Suprapubic skin (tissue), 4 donors: ENCODE measurements around the gene ANAPC5. TPM values are rescaled to one million over a fixed set of nuclear protein-coding genes. Genes with fewer than 3 reads are reported as not detected.

Experiments used
- DNase-seq, 2 donors: peaks; one replicate each; pipeline ENCODE4 v3.0.0-alpha.2; 2019; ENCODE audit warnings: low spot score in 2 of 2
- H3K27ac ChIP-seq: fragments of 200-600 bp; sonication (generic); one replicate; pipeline ENCODE4 v1.5.1; 2019
- H3K27me3 ChIP-seq: fragments of 200-600 bp; sonication (generic); one replicate; pipeline ENCODE4 v1.5.1; 2019
- H3K36me3 ChIP-seq: fragments of 200-600 bp; sonication (generic); one replicate; pipeline ENCODE4 v1.5.1; 2019
- H3K4me1 ChIP-seq: fragments of 200-600 bp; sonication (generic); one replicate; pipeline ENCODE4 v1.5.1; 2019
- H3K4me3 ChIP-seq: fragments of 200-600 bp; sonication (generic); one replicate; pipeline ENCODE4 v1.5.1; 2019; ENCODE audit warnings: mild to moderate bottlenecking
- H3K9me3 ChIP-seq: fragments of 200-600 bp; sonication (generic); one replicate; pipeline ENCODE4 v1.5.1; 2019
- CTCF ChIP-seq, 2 donors: fragments of 200-600 bp in 1 of 2; fragments of 450-650 bp in 1 of 2; sonication (generic) in 1 of 2; IDR thresholded peaks; one replicate each; pipeline ENCODE4 v1.5.1; 2016 to 2019; ENCODE audit warnings: antibody characterized with exemption in 2 of 2, mild to moderate bottlenecking in 1 of 2, moderate library complexity in 1 of 2
- EP300 ChIP-seq: sonication (generic); formaldehyde crosslinking; IDR thresholded peaks from one replicate; pipeline ENCODE4 v1.6.1; 2017; ENCODE audit warnings: antibody characterized with exemption
- POLR2A ChIP-seq, 2 donors: fragments of 450-650 bp; IDR thresholded peaks; one replicate each; pipeline ENCODE4 v1.6.1; 2017; ENCODE audit warnings: antibody characterized with exemption in 2 of 2, mild to moderate bottlenecking in 2 of 2, moderate library complexity in 2 of 2
- POLR2AphosphoS5 ChIP-seq, 3 donors: sonication (generic); formaldehyde crosslinking; IDR thresholded peaks; one replicate each; pipeline ENCODE4 v1.6.1; 2017; ENCODE audit warnings: antibody characterized with exemption in 3 of 3
- WGBS: methylation state at CpG from one replicate; pipeline ENCODE4 v1.1.5; 2018; 5-methylcytosine and 5-hydroxymethylcytosine counted together
- total RNA-seq, 4 donors: library from RNA; depleted of rRNA; stranded (reverse); fragments of >200 nt; gene quantifications; one replicate each; pipeline ENCODE4 v1.1.0, GENCODE V29; 2016

Gene ANAPC5
- total RNA-seq, 4 donors from 2014 or later = 94.3 to 227 (median 120) TPM

DNA sequence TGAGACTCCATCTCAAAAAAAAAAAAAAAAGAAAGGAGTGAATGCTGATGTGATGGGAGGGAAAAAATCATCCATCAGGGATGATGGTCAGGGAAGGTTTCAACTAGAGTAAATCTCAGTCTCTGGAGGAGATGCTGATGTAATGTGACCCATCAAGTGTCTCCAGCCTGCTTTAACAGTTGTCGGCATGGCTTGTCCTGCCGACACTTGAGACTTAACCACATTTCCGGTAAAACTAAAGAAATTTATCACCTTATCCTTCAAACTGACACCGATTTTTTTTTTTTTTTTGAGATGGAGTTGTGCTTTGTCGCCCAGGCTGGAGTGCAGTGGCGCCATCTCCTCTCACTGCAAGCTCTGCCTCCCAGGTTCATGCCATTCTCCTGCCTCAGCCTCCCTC is 21.5 kb upstream of the ANAPC5 start:
- H3K9me3 ChIP-seq = no peaks in the 10 kb centered on the region
- no peak overlapping the region for H3K27ac ChIP-seq
- TF ChIP-seq POLR2A (IDR thresholded peaks at IDR 0.05) = no peak
- no peak for TF ChIP-seq EP300
- TF ChIP-seq POLR2AphosphoS5 (IDR thresholded peaks at IDR 0.05) = no peak
- TF ChIP-seq CTCF (IDR thresholded peaks at IDR 0.05) = no peak
- no peaks in the 10 kb centered on the region for H3K27me3 ChIP-seq
- H3K36me3 ChIP-seq = no peaks in the 10 kb centered on the region
- WGBS = 87% methylated on average over 6 of the region's 6 CpGs
- H3K4me3 ChIP-seq = no peak overlapping the region
- no peak for DNase-seq
- no peaks in the 10 kb centered on the region for H3K4me1 ChIP-seq

DNA sequence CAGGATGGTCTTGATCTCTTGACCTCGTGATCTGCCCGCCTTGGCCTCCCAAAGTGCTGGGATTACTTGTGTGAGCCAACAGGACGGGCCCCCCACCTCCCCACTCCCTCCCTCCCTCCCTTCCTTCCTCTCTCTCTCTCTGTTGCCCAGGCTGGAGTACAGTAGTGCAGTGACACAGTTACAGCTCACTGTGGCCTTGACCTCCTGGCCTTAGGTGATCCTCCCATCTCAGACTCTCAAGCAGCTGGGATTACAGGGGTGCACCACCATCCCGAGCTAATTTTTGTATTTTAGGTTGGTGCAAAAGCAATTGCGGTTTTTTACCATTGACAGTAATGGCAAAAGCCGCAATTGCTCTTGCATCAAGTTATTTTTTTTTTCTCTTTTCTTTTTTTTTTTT is 19.2 kb upstream of the ANAPC5 start:
- TF ChIP-seq EP300 = no peak
- no peak for TF ChIP-seq POLR2A (IDR thresholded peaks at IDR 0.05)
- TF ChIP-seq POLR2AphosphoS5 (IDR thresholded peaks at IDR 0.05) = no peak
- TF ChIP-seq CTCF (IDR thresholded peaks at IDR 0.05) = no peak
- Histone ChIP-seq H3K36me3 (no peaks in the 10 kb centered on the region), H3K9me3 (no peaks in the 10 kb centered on the region), H3K4me3 (no peak overlapping the region), H3K27ac (no peak overlapping the region), H3K4me1 (no peaks in the 10 kb centered on the region), H3K27me3 (no peaks in the 10 kb centered on the region)
- no peak for DNase-seq
- WGBS = 80% methylated on average over 6 of the region's 6 CpGs

- Histone ChIP-seq H3K4me3 (no peak overlapping the region), H3K27me3 (no peaks in the 10 kb centered on the region), H3K4me1 (no peaks in the 10 kb centered on the region), H3K9me3 (no peaks in the 10 kb centered on the region), H3K36me3 (no peaks in the 10 kb centered on the region), H3K27ac (no peak overlapping the region)
- TF ChIP-seq CTCF (IDR thresholded peaks at IDR 0.05) (no peak), POLR2AphosphoS5 (IDR thresholded peaks at IDR 0.05) (no peak), POLR2A (IDR thresholded peaks at IDR 0.05) (no peak), EP300 (no peak)
- 50% methylated on average over 4 of the region's 4 CpGs for WGBS
- DNase-seq = no peak
Measured at GRCh38 chr12:121366063-121366459, 13.8 kb upstream of the ANAPC5 start.

- H3K27me3 ChIP-seq = no peaks in the 10 kb centered on the region
- H3K4me3 ChIP-seq = no peak overlapping the region
- no peak for DNase-seq
- H3K36me3 ChIP-seq = no peaks in the 10 kb centered on the region
- 54% methylated on average over 5 of the region's 5 CpGs for WGBS
- no peaks in the 10 kb centered on the region for H3K9me3 ChIP-seq
- H3K27ac ChIP-seq = no peak overlapping the region
- no peaks in the 10 kb centered on the region for H3K4me1 ChIP-seq
- TF ChIP-seq EP300 = no peak
- TF ChIP-seq CTCF (IDR thresholded peaks at IDR 0.05) = no peak
- TF ChIP-seq POLR2AphosphoS5 (IDR thresholded peaks at IDR 0.05) = no peak
- no peak for TF ChIP-seq POLR2A (IDR thresholded peaks at IDR 0.05)
Measured at GRCh38 chr12:121365416-121366062, 13.3 kb upstream of the ANAPC5 start.

DNA sequence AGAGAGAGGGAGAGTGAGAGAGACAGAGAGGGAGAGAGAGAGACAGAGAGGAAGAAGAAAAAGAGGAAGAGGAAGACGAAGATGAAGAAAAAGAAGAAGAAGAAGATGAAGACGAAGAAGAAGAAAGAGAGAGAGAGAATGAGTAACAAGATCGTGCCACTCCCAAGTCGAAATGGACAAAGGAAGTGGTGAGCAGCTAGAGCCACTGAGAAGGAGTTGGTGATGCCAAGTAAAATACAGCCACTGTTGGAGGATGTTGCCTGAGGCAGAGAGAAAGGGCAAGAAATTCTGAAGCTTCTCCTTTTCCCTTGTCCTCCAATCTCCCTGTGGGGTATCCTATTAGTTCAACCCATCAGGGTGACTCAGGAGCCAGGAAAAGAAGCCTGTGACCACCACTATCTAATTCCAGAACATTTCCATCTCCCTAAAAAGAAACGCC is 12.5 kb upstream of the ANAPC5 start:
- Histone ChIP-seq H3K4me1 (no peaks in the 10 kb centered on the region), H3K4me3 (no peak overlapping the region), H3K27me3 (no peaks in the 10 kb centered on the region), H3K9me3 (no peaks in the 10 kb centered on the region), H3K27ac (no peak overlapping the region), H3K36me3 (no peaks in the 10 kb centered on the region)
- no peak for DNase-seq
- no peak for TF ChIP-seq CTCF (IDR thresholded peaks at IDR 0.05)
- TF ChIP-seq EP300 = no peak
- TF ChIP-seq POLR2A (IDR thresholded peaks at IDR 0.05) = no peak
- no peak for TF ChIP-seq POLR2AphosphoS5 (IDR thresholded peaks at IDR 0.05)
- 69% methylated on average over 5 of the region's 5 CpGs for WGBS
